OCI-LY7 (cell line): Measurements from ENCODE around the gene CCDC102A. TPM values are rescaled to one million over a fixed set of nuclear protein-coding genes. Genes with fewer than 3 reads are reported as not detected.

ENCODE experiments used
- BruUV-seq: library from RNA; stranded (reverse); fragments of 400-500 nt; replicated peaks from 2 replicates; lab custom pipeline; 2021; lab: Mats Ljungman, UMichigan
- CTCF ChIA-PET: fragments of 300-600 bp; sonication (Branson Sonifier 250); formaldehyde crosslinking; loops from one replicate; lab custom pipeline; 2022; ENCODE audit warnings: antibody characterized with exemption; ENCODE audit not compliant: unreplicated experiment; lab: Charles Lee
- POLR2A ChIA-PET: fragments of 300-600 bp; sonication (Branson Sonifier 250); formaldehyde crosslinking; loops from one replicate; lab custom pipeline; 2022; ENCODE audit warnings: antibody characterized with exemption; lab: Charles Lee
- DNase-seq: peaks from one replicate; pipeline ENCODE4 v3.0.0-alpha.2; 2015; ENCODE audit warnings: low spot score
- H2AFZ ChIP-seq: fragments of 200-600 bp; sonication (generic), shearing (Covaris generic); 2 replicates; pipeline ENCODE4 v1.6.1; 2014; ENCODE audit warnings: mild to moderate bottlenecking, antibody characterized with exemption, low read length, moderate library complexity
- H3K27ac ChIP-seq: fragments of 200-600 bp; sonication (generic); 2 replicates; pipeline ENCODE4 v1.5.1; 2014; ENCODE audit warnings: mixed run types, low read depth, mild to moderate bottlenecking, moderate library complexity, low read length, inconsistent platforms; ENCODE audit not compliant: poor library complexity, severe bottlenecking
- H3K36me3 ChIP-seq: fragments of 200-600 bp; sonication (generic); 2 replicates; pipeline ENCODE4 v1.6.1; 2014; ENCODE audit warnings: mild to moderate bottlenecking, antibody characterized with exemption, low read length, moderate library complexity, mixed read lengths; ENCODE audit not compliant: insufficient read depth
- H3K4me1 ChIP-seq: fragments of 200-600 bp; sonication (generic); 2 replicates; pipeline ENCODE4 v1.5.1; 2014; ENCODE audit warnings: mild to moderate bottlenecking, low read length; ENCODE audit not compliant: insufficient read depth, poor library complexity, severe bottlenecking
- H3K4me2 ChIP-seq: fragments of 200-600 bp; sonication (generic); 2 replicates; pipeline ENCODE4 v1.6.1; 2014; ENCODE audit warnings: mild to moderate bottlenecking, low read length
- H3K4me3 ChIP-seq: fragments of 200-600 bp; sonication (generic); 2 replicates; pipeline ENCODE4 v1.5.1; 2014; ENCODE audit warnings: mild to moderate bottlenecking, low read depth, low read length; ENCODE audit not compliant: poor library complexity, severe bottlenecking
- H3K79me2 ChIP-seq: fragments of 200-600 bp; sonication (generic); 2 replicates; pipeline ENCODE4 v1.6.1; 2016; ENCODE audit warnings: low read depth, mild to moderate bottlenecking, low read length, moderate library complexity, mixed read lengths; ENCODE audit not compliant: insufficient read depth
- H3K9me2 ChIP-seq: fragments of 200-600 bp; sonication (generic); 2 replicates; pipeline ENCODE4 v1.6.1; 2016; ENCODE audit warnings: mild to moderate bottlenecking, low read length, mixed read lengths; ENCODE audit not compliant: insufficient read depth
- H3K9me3 ChIP-seq: fragments of 200-600 bp; sonication (generic); 2 replicates; pipeline ENCODE4 v1.6.1; 2014; ENCODE audit warnings: mild to moderate bottlenecking, mixed run types, low read length, mixed read lengths
- H4K20me1 ChIP-seq: fragments of 200-600 bp; sonication (generic); 2 replicates; pipeline ENCODE4 v1.6.1; 2014; ENCODE audit warnings: mild to moderate bottlenecking, antibody characterized with exemption, low read length, moderate library complexity, mixed read lengths; ENCODE audit not compliant: insufficient read depth
- EZH2phosphoT487 ChIP-seq: fragments of 200-600 bp; sonication (generic); IDR thresholded peaks from 2 replicates; pipeline ENCODE4 v1.6.1; 2018; ENCODE audit warnings: low read depth, borderline replicate concordance, mild to moderate bottlenecking, mixed run types, antibody characterized with exemption, low read length, moderate library complexity, mixed read lengths
- intact Hi-C: fragments of 100-400 bp; cut with micrococcal nuclease; formaldehyde crosslinking; loops from one replicate; pipeline ENCODE4 v1.10.0; 2022; ENCODE audit not compliant: unreplicated experiment
- total RNA-seq, 2 experiments: library from RNA; depleted of rRNA in 1 of 2; stranded (reverse); fragments of >200 nt in 1 of 2; shearing (Covaris generic) in 1 of 2; gene quantifications; 2 replicates each; pipeline ENCODE4 v1.2.3, GENCODE V29; 2014 to 2022
- TF ChIP-seq, protein P1 (sequence below): fragments of 200-600 bp; sonication (generic); conservative IDR thresholded peaks from 2 replicates; pipeline ENCODE4 v1.5.1; 2014; ENCODE audit warnings: mild to moderate bottlenecking, antibody characterized with exemption, low read length, moderate library complexity, mixed read lengths

The CCDC102A gene
- total RNA-seq, 2 experiments from 2014 or later = 4.2 to 7.1 TPM

DNA sequence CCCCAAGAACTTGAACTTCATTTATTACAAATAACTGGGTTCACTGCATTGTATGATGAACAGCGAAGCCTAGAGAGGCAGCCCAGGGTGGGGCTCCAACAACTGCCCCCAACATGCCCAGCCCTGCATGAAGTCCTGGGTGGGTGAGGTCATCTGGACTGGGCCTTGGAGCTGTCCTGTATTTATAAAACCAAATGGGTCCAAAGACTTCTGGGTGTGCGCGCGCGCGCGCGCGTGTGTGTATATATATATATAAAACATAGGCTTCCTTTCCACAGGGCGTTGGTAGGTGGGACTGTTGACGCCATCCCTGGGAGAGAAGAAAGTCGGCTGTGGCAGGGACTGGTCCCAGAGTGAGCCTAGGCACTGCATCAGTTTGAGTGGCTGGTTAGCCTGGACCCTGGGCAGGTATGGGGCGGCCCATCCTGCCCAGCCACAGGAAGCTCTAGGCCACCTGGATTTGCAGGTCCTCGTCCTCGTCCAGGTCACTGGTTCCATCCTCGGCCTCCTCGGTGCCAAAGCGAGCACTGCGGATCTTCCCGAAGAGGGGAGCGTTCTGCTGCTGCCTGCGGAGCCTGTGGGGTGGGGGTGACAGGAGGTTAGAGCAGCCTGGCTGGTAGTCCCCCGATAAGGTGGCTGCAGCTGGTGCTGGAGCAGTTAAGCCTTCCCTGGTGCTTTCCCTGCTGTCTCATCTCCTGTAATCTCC lies 23.9 kb downstream of the CCDC102A start:
- H3K4me2 ChIP-seq = no peak overlapping the region
- no peaks in the 10 kb centered on the region for H3K4me1 ChIP-seq
- CTCF ChIA-PET = interaction anchor here (1.2 kb wide), 1 partner anchor 93 kb away, joined by 3 read pairs; no protein-coding TSS in a partner anchor
- intact Hi-C loops = no loop called here
- H3K9me2 ChIP-seq = no peaks in the 10 kb centered on the region
- no peaks in the 10 kb centered on the region for H3K9me3 ChIP-seq
- H3K4me3 ChIP-seq = no peak overlapping the region
- H4K20me1 ChIP-seq = no peaks in the 10 kb centered on the region
- H3K36me3 ChIP-seq = no peaks in the 10 kb centered on the region
- no TSS peak for BruUV-seq
- no peak for DNase-seq
- H2AFZ ChIP-seq = no peak overlapping the region
- H3K79me2 ChIP-seq = no peaks in the 10 kb centered on the region
- TF ChIP-seq, protein P1, sequence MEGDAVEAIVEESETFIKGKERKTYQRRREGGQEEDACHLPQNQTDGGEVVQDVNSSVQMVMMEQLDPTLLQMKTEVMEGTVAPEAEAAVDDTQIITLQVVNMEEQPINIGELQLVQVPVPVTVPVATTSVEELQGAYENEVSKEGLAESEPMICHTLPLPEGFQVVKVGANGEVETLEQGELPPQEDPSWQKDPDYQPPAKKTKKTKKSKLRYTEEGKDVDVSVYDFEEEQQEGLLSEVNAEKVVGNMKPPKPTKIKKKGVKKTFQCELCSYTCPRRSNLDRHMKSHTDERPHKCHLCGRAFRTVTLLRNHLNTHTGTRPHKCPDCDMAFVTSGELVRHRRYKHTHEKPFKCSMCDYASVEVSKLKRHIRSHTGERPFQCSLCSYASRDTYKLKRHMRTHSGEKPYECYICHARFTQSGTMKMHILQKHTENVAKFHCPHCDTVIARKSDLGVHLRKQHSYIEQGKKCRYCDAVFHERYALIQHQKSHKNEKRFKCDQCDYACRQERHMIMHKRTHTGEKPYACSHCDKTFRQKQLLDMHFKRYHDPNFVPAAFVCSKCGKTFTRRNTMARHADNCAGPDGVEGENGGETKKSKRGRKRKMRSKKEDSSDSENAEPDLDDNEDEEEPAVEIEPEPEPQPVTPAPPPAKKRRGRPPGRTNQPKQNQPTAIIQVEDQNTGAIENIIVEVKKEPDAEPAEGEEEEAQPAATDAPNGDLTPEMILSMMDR = no peak
- TF ChIP-seq EZH2phosphoT487 = no peak
- POLR2A ChIA-PET = interaction anchor here (0.7 kb wide), 1 partner anchor 106 kb away, joined by 4 read pairs; no protein-coding TSS in a partner anchor
- no peak overlapping the region for H3K27ac ChIP-seq

- no peak overlapping the region for H2AFZ ChIP-seq
- no peaks in the 10 kb centered on the region for H4K20me1 ChIP-seq
- POLR2A ChIA-PET = no interaction called here
- intact Hi-C loops = no loop called here
- no peak overlapping the region for H3K27ac ChIP-seq
- no peaks in the 10 kb centered on the region for H3K79me2 ChIP-seq
- DNase-seq = no peak
- no peaks in the 10 kb centered on the region for H3K36me3 ChIP-seq
- BruUV-seq = no TSS peak
- no peak overlapping the region for H3K4me3 ChIP-seq
- no peak overlapping the region for H3K4me2 ChIP-seq
- TF ChIP-seq EZH2phosphoT487 = no peak
- TF ChIP-seq, protein P1 = no peak
- CTCF ChIA-PET = no interaction called here
- no peaks in the 10 kb centered on the region for H3K9me2 ChIP-seq
- H3K4me1 ChIP-seq = no peaks in the 10 kb centered on the region
- H3K9me3 ChIP-seq = no peaks in the 10 kb centered on the region
These were observed 26.1 kb downstream of the CCDC102A start for GRCh38 chr16:57510016-57510871.
